ENCODE measurements around the gene BABAM2.

BABAM2 gene

GRCh38 chr2:27890146-27890923, at the start of gene BABAM2, which contains the start of gene RBKS:
TSS of gene BABAM2 (plus strand) at chr2:27890729. CDS start at chr2:27894557, 3,828 bp downstream.
TSS of gene RBKS (minus strand) at chr2:27890387. CDS start at chr2:27890345, 42 bp downstream.
- peak within 1 kb of the TSS; percentile 98 for H3K4me3 ChIP-seq (ENCODE audit: low read depth, low read length)
- TF ChIP-seq CTCF (IDR thresholded peaks at IDR 0.05; ENCODE audit: low read depth, low read length, missing control alignments) = no peak
- peak; percentile 53 for DNase-seq (ENCODE audit: low read depth)

- no peak overlapping the region for H3K4me3 ChIP-seq (ENCODE audit: low read depth, low read length)
- no peak for DNase-seq (ENCODE audit: low read depth)
- TF ChIP-seq CTCF (IDR thresholded peaks at IDR 0.05; ENCODE audit: low read depth, low read length, missing control alignments) = no peak
These were observed 47.6 kb upstream of the BABAM2 start for GRCh38 chr2:27842894-27843293.

GRCh38 chr2:27843992-27844391, 46.5 kb upstream of the BABAM2 start:
- DNase-seq (ENCODE audit: low read depth) = no peak
- no peak overlapping the region for H3K4me3 ChIP-seq (ENCODE audit: low read depth, low read length)
- no peak for TF ChIP-seq CTCF (IDR thresholded peaks at IDR 0.05; ENCODE audit: low read depth, low read length, missing control alignments)

- no peak for TF ChIP-seq CTCF (IDR thresholded peaks at IDR 0.05; ENCODE audit: low read depth, low read length, missing control alignments)
- no peak for DNase-seq (ENCODE audit: low read depth)
- H3K4me3 ChIP-seq (ENCODE audit: low read depth, low read length) = no peak overlapping the region
These were observed 45.7 kb upstream of the BABAM2 start for GRCh38 chr2:27844821-27845255.

GRCh38 chr2:27847333-27847732, 43.2 kb upstream of the BABAM2 start:
- TF ChIP-seq CTCF (IDR thresholded peaks at IDR 0.05; ENCODE audit: low read depth, low read length, missing control alignments) = no peak
- no peak for DNase-seq (ENCODE audit: low read depth)
- H3K4me3 ChIP-seq (ENCODE audit: low read depth, low read length) = no peak overlapping the region

- DNase-seq (ENCODE audit: low read depth) = no peak
- TF ChIP-seq CTCF (IDR thresholded peaks at IDR 0.05; ENCODE audit: low read depth, low read length, missing control alignments) = no peak
These were observed 40.8 kb upstream of the BABAM2 start for GRCh38 chr2:27849558-27850205.

More at GRCh38 chr2:27849558-27850205, 40.8 kb upstream of the BABAM2 start:
- H3K4me3 ChIP-seq (ENCODE audit: low read depth, low read length) = no peak overlapping the region
